ENCODE results near the gene BRME1. TPM values are rescaled to one million over a fixed set of nuclear protein-coding genes. Genes with fewer than 3 reads are reported as not detected.

The BRME1 gene
- total and polyA plus RNA-seq, 9 donors = 0.57 to 3.7 (median 2.3) TPM

GRCh38 chr19:13848340-13848677, 57.6 kb downstream of the BRME1 start:
- DNase-seq = no peak

DNA sequence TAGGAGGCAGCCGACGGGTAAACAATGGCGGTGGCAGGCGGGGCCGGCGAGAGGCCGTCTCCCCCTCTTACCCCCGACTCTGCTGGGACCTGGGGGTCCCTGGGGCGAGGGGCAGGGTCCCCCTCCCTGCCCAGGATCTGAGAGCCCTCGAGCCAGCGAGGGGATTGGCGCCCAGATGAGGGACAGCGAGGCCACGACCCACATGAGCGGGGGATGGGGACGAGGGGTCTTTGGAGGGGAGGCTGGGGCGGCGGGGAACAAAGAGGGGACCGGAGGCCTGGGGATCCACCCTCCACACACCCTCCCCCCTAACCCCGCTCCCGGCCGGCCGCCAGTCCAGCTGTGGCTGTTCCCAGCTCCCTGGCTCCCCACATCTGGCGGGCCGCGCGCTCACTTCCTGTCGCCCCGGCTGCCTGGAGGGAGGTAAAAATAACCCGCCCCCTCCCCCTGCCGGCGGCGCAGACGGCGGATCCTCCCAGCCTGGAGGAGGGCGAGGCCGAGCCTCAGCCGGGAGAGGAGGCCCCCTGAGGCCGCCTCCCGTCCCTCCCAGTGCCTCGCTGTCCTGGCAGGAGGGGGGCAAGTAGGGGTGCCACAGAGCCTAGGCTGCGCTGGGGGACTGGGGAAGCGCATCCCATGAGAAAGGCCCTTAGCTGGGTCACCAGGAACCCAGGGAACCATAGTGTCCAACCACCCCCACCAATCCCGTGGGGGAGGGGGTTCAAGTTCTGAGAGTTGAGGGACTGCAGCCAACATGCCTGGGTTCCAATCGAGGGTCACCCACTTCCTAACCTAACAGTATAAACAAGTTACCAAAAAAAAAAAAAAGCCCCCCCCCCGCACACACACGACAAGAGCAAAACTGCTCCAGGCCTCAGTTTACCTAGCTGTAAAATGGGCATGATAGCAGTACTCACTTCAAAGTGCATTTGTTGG, 58.2 kb downstream of the BRME1 start:
- H3K4me1 ChIP-seq (ENCODE audit: insufficient read depth) = peaks cover 14% of the 10 kb centered on the region
- H3K27ac ChIP-seq = peak overlapping the region; percentile 98 to 99
- intact Hi-C loops (cut with DNase I) = loop anchor here in 2 of 4 donors (10.0 kb wide), 2 partner anchors 53 to 1063 kb away; partner anchors contain the start of gene ZSWIM4 (in 1 of the 2)
- DNase-seq = peak; percentile 96 to 97 (median 97)
- TF ChIP-seq EP300 (IDR thresholded peaks at IDR 0.05) (no peak), CTCF (IDR thresholded peaks at IDR 0.05) (peak in 2 of 3 donors; percentile 67 to 68), POLR2A (IDR thresholded peaks at IDR 0.05) (peak; percentile 90)
- H3K36me3 ChIP-seq = no peaks in the 10 kb centered on the region
- no peaks in the 10 kb centered on the region for H3K27me3 ChIP-seq
- WGBS, 3 donors = 1 to 2% (median 2%) methylated on average over 30 to 47 of the region's 47 CpGs
- H3K9me3 ChIP-seq = no peaks in the 10 kb centered on the region
- H3K4me3 ChIP-seq = peak overlapping the region; percentile 62

More at GRCh38 chr19:13848340-13848677, 57.6 kb downstream of the BRME1 start:
- H3K9me3 ChIP-seq = no peaks in the 10 kb centered on the region
- 66 to 68% (median 67%) methylated on average over 4 of the region's 4 CpGs for WGBS, 3 donors
- no peaks in the 10 kb centered on the region for H3K27me3 ChIP-seq
- H3K4me3 ChIP-seq = no peak overlapping the region
- TF ChIP-seq CTCF (IDR thresholded peaks at IDR 0.05) (no peak), POLR2A (IDR thresholded peaks at IDR 0.05) (no peak), EP300 (IDR thresholded peaks at IDR 0.05) (no peak)
- intact Hi-C loops (cut with DNase I) = loop anchor here in 2 of 4 donors (10.0 kb wide), 2 partner anchors 54 to 1064 kb away; partner anchors contain the start of gene ZSWIM4 (in 1 of the 2)
- H3K4me1 ChIP-seq (ENCODE audit: insufficient read depth) = peaks cover 14% of the 10 kb centered on the region
- peak overlapping the region; percentile 98 to 99 for H3K27ac ChIP-seq
- H3K36me3 ChIP-seq = no peaks in the 10 kb centered on the region

- H3K4me3 ChIP-seq = peak overlapping the region; percentile 62
- intact Hi-C loops (cut with DNase I) = loop anchor here in 2 of 4 donors (10.0 kb wide), 2 partner anchors 52 to 1062 kb away; partner anchors contain the start of gene ZSWIM4 (in 1 of the 2)
- H3K9me3 ChIP-seq = no peaks in the 10 kb centered on the region
- TF ChIP-seq POLR2A (IDR thresholded peaks at IDR 0.05) (no peak), CTCF (IDR thresholded peaks at IDR 0.05) (no peak), EP300 (IDR thresholded peaks at IDR 0.05) (peak; percentile 23)
- 21 to 25% (median 25%) methylated on average over 21 to 23 of the region's 23 CpGs for WGBS, 3 donors
- DNase-seq = peak; percentile 94 to 97 (median 96)
- H3K36me3 ChIP-seq = no peaks in the 10 kb centered on the region
- H3K27me3 ChIP-seq = no peaks in the 10 kb centered on the region
- H3K27ac ChIP-seq = peak overlapping the region; percentile 98 to 99
- H3K4me1 ChIP-seq (ENCODE audit: insufficient read depth) = peaks cover 14% of the 10 kb centered on the region
Observed at GRCh38 chr19:13846557-13847406, 59.1 kb downstream of the BRME1 start.

GRCh38 chr19:13844130-13844631, 61.7 kb downstream of the BRME1 start:
- H3K36me3 ChIP-seq = no peaks in the 10 kb centered on the region
- H3K27me3 ChIP-seq = no peaks in the 10 kb centered on the region
- DNase-seq = peak in 3 of 5 donors; percentile 45 to 52 (median 51)
- intact Hi-C loops (cut with DNase I) = loop anchor here in 3 of 4 donors (5.0 to 10.0 kb wide), 3 partner anchors 47 to 1059 kb away; partner anchors contain the start of gene ZSWIM4 (in 2 of the 3)
- TF ChIP-seq EP300 (IDR thresholded peaks at IDR 0.05) = no peak
- no peak for TF ChIP-seq POLR2A (IDR thresholded peaks at IDR 0.05)
- TF ChIP-seq CTCF (IDR thresholded peaks at IDR 0.05) = no peak
- peaks cover 20% of the 10 kb centered on the region for H3K4me1 ChIP-seq (ENCODE audit: insufficient read depth)
- no peaks in the 10 kb centered on the region for H3K9me3 ChIP-seq
- no peak overlapping the region for H3K4me3 ChIP-seq
- 79 to 88% (median 85%) methylated on average over 7 of the region's 7 CpGs for WGBS, 3 donors
- peak overlapping the region; percentile 94 to 98 for H3K27ac ChIP-seq

Data from ovary (tissue), 9 donors.